Activated T-helper 17 cell treated with anti-CD3 and anti-CD28 coated beads, Interleukin-2, amount 50 U/mL, for 72 hours (primary cell): ENCODE results near the gene RTF2. TPM values are rescaled to one million over a fixed set of nuclear protein-coding genes. Genes with fewer than 3 reads are reported as not detected.

ENCODE experiments used
- ATAC-seq: fragments of 150-1000 bp; cut with Tn5 transposase; replicated peaks from 2 replicates; pipeline ENCODE4 v1.10.0; 2021; ENCODE audit warnings: mild to moderate bottlenecking, moderate library complexity
- H3K27ac Mint-ChIP-seq: one replicate; pipeline ENCODE4 v1.8.0; 2022; ENCODE audit warnings: mixed read lengths
- H3K27me3 Mint-ChIP-seq: one replicate; pipeline ENCODE4 v1.8.0; 2022; ENCODE audit warnings: mixed read lengths
- H3K36me3 Mint-ChIP-seq: one replicate; pipeline ENCODE4 v1.8.0; 2022; ENCODE audit warnings: low read depth, mild to moderate bottlenecking, mixed read lengths
- H3K4me1 Mint-ChIP-seq: one replicate; pipeline ENCODE4 v1.8.0; 2022; ENCODE audit warnings: mixed read lengths
- H3K4me3 Mint-ChIP-seq: one replicate; pipeline ENCODE4 v1.8.0; 2022; ENCODE audit warnings: mild to moderate bottlenecking, mixed read lengths
- H3K9me3 Mint-ChIP-seq: one replicate; pipeline ENCODE4 v1.8.0; 2022; ENCODE audit warnings: mixed read lengths
- total RNA-seq, 2 donors: library from RNA; stranded (reverse); gene quantifications; one replicate each; pipeline ENCODE4 v1.2.3, GENCODE V29; 2022

The RTF2 gene
- total RNA-seq, 2 donors from 2014 or later = 62.4 to 80.0 TPM

- Mint-ChIP-seq H3K4me1 (peaks cover 5% of the 10 kb centered on the region), H3K27ac (no peak overlapping the region), H3K9me3 (no peaks in the 10 kb centered on the region), H3K27me3 (no peaks in the 10 kb centered on the region), H3K4me3 (no peak overlapping the region), H3K36me3 (peaks cover 99% of the 10 kb centered on the region)
- no peak for ATAC-seq
Measured at GRCh38 chr20:56488566-56488965, 20.1 kb downstream of the RTF2 start.

- no peak for ATAC-seq
- Mint-ChIP-seq H3K27ac (no peak overlapping the region), H3K36me3 (peaks cover 34% of the 10 kb centered on the region), H3K9me3 (no peaks in the 10 kb centered on the region), H3K4me1 (peaks cover 3% of the 10 kb centered on the region), H3K27me3 (no peaks in the 10 kb centered on the region), H3K4me3 (no peak overlapping the region)
Measured at GRCh38 chr20:56501116-56501515, 32.7 kb downstream of the RTF2 start.

- no peak for ATAC-seq
- no peaks in the 10 kb centered on the region for H3K27me3 Mint-ChIP-seq
- no peaks in the 10 kb centered on the region for H3K9me3 Mint-ChIP-seq
Measured at GRCh38 chr20:56503916-56504315, 35.5 kb downstream of the RTF2 start.

GRCh38 chr20:56504373-56505005 lies 36.1 kb downstream of the RTF2 start:
- H3K4me1 Mint-ChIP-seq = peaks cover 3% of the 10 kb centered on the region
- no peaks in the 10 kb centered on the region for H3K9me3 Mint-ChIP-seq
- H3K27ac Mint-ChIP-seq = no peak overlapping the region
- H3K27me3 Mint-ChIP-seq = no peaks in the 10 kb centered on the region
- no peak overlapping the region for H3K4me3 Mint-ChIP-seq
- ATAC-seq = no peak
- H3K36me3 Mint-ChIP-seq = peaks cover 36% of the 10 kb centered on the region

More at GRCh38 chr20:56503916-56504315, 35.5 kb downstream of the RTF2 start:
- Mint-ChIP-seq H3K4me1 (peaks cover 3% of the 10 kb centered on the region), H3K4me3 (no peak overlapping the region), H3K27ac (no peak overlapping the region), H3K36me3 (peaks cover 32% of the 10 kb centered on the region)

GRCh38 chr20:56506103-56506502 lies 37.7 kb downstream of the RTF2 start:
- H3K36me3 Mint-ChIP-seq = peaks cover 36% of the 10 kb centered on the region
- no peak overlapping the region for H3K4me3 Mint-ChIP-seq
- H3K27ac Mint-ChIP-seq = no peak overlapping the region
- H3K27me3 Mint-ChIP-seq = no peaks in the 10 kb centered on the region
- no peak for ATAC-seq
- H3K4me1 Mint-ChIP-seq = peaks cover 3% of the 10 kb centered on the region
- H3K9me3 Mint-ChIP-seq = no peaks in the 10 kb centered on the region

GRCh38 chr20:56511926-56512325 lies 43.5 kb downstream of the RTF2 start:
- Mint-ChIP-seq H3K4me3 (no peak overlapping the region), H3K9me3 (no peaks in the 10 kb centered on the region), H3K27ac (no peak overlapping the region), H3K4me1 (no peaks in the 10 kb centered on the region), H3K27me3 (no peaks in the 10 kb centered on the region), H3K36me3 (peaks cover 64% of the 10 kb centered on the region)
- ATAC-seq = no peak

GRCh38 chr20:56513161-56514150 lies 45.0 kb downstream of the RTF2 start:
- Mint-ChIP-seq H3K4me3 (no peak overlapping the region), H3K36me3 (peaks cover 72% of the 10 kb centered on the region), H3K27me3 (no peaks in the 10 kb centered on the region), H3K9me3 (no peaks in the 10 kb centered on the region), H3K27ac (no peak overlapping the region), H3K4me1 (no peaks in the 10 kb centered on the region)
- no peak for ATAC-seq

- Mint-ChIP-seq H3K9me3 (peaks cover 4% of the 10 kb centered on the region), H3K27me3 (no peaks in the 10 kb centered on the region), H3K4me3 (no peak overlapping the region), H3K36me3 (peaks cover 97% of the 10 kb centered on the region), H3K4me1 (no peaks in the 10 kb centered on the region), H3K27ac (no peak overlapping the region)
- ATAC-seq = no peak
Measured at GRCh38 chr20:56516631-56517030, 48.2 kb downstream of the RTF2 start.

GRCh38 chr20:56517211-56517610 lies 48.8 kb downstream of the RTF2 start:
- peaks cover 4% of the 10 kb centered on the region for H3K9me3 Mint-ChIP-seq
- H3K36me3 Mint-ChIP-seq = peaks cover 99% of the 10 kb centered on the region
- no peak for ATAC-seq
- H3K27me3 Mint-ChIP-seq = no peaks in the 10 kb centered on the region
- H3K27ac Mint-ChIP-seq = no peak overlapping the region
- H3K4me1 Mint-ChIP-seq = no peaks in the 10 kb centered on the region
- no peak overlapping the region for H3K4me3 Mint-ChIP-seq

GRCh38 chr20:56517641-56518040 lies 49.2 kb downstream of the RTF2 start:
- no peak for ATAC-seq
- Mint-ChIP-seq H3K27me3 (no peaks in the 10 kb centered on the region), H3K36me3 (peaks cover 95% of the 10 kb centered on the region), H3K4me3 (no peak overlapping the region), H3K9me3 (peaks cover 4% of the 10 kb centered on the region), H3K27ac (no peak overlapping the region), H3K4me1 (no peaks in the 10 kb centered on the region)

- ATAC-seq = no peak
- Mint-ChIP-seq H3K9me3 (peaks cover 4% of the 10 kb centered on the region), H3K4me3 (no peak overlapping the region), H3K4me1 (peaks cover 3% of the 10 kb centered on the region), H3K27ac (no peak overlapping the region), H3K27me3 (no peaks in the 10 kb centered on the region), H3K36me3 (peaks cover 90% of the 10 kb centered on the region)
Measured at GRCh38 chr20:56518126-56518525, 49.7 kb downstream of the RTF2 start.

GRCh38 chr20:56518721-56519398 lies 50.4 kb downstream of the RTF2 start:
- Mint-ChIP-seq H3K9me3 (peaks cover 4% of the 10 kb centered on the region), H3K4me3 (no peak overlapping the region), H3K4me1 (peaks cover 6% of the 10 kb centered on the region), H3K27ac (no peak overlapping the region), H3K27me3 (no peaks in the 10 kb centered on the region), H3K36me3 (peaks cover 82% of the 10 kb centered on the region)
- ATAC-seq = no peak

GRCh38 chr20:56519551-56519950 lies 51.1 kb downstream of the RTF2 start:
- Mint-ChIP-seq H3K36me3 (peaks cover 76% of the 10 kb centered on the region), H3K27ac (no peak overlapping the region), H3K27me3 (no peaks in the 10 kb centered on the region), H3K9me3 (peaks cover 4% of the 10 kb centered on the region), H3K4me1 (peaks cover 6% of the 10 kb centered on the region), H3K4me3 (no peak overlapping the region)
- ATAC-seq = no peak

- no peak for ATAC-seq
- Mint-ChIP-seq H3K27me3 (no peaks in the 10 kb centered on the region), H3K9me3 (peaks cover 4% of the 10 kb centered on the region), H3K4me1 (peaks cover 6% of the 10 kb centered on the region), H3K27ac (no peak overlapping the region), H3K4me3 (no peak overlapping the region), H3K36me3 (peaks cover 70% of the 10 kb centered on the region)
Measured at GRCh38 chr20:56520180-56520579, 51.8 kb downstream of the RTF2 start.
